Stimulated activated CD4-positive, alpha-beta T cell treated with anti-CD3 and anti-CD28 coated beads, Interleukin-4, amount 100 ng/mL, for 48 hours (primary cell): Measurements from ENCODE around the gene LCN2.

Experiments
- DNase-seq, 2 donors: peaks; one replicate each; pipeline ENCODE4 v3.0.0-alpha.2; 2020; ENCODE audit warnings: low read depth in 2 of 2

Gene LCN2

GRCh38 chr9:128149951-128150593 is 819 bp downstream of the LCN2 start:
- no peak for DNase-seq

- no peak for DNase-seq
Observed at GRCh38 chr9:128150594-128151308, 1.5 kb downstream of the LCN2 start.

- no peak for DNase-seq
Observed at GRCh38 chr9:128151309-128152132, 2.3 kb downstream of the LCN2 start.

- no peak for DNase-seq
Observed at GRCh38 chr9:128152133-128153059, 3.1 kb downstream of the LCN2 start.

GRCh38 chr9:128153060-128153946 is 4.0 kb downstream of the LCN2 start:
- DNase-seq, result no peak

GRCh38 chr9:128153947-128154695 is 4.9 kb downstream of the LCN2 start:
- no peak for DNase-seq

- DNase-seq, result no peak
Observed at GRCh38 chr9:128155736-128156500, 6.7 kb downstream of the LCN2 start.

- DNase-seq, result peak in 1 of 2 donors; percentile 37
Observed at GRCh38 chr9:128159522-128159783, 10.2 kb downstream of the LCN2 start.

- peak; percentile 94 to 96 for DNase-seq
Observed at GRCh38 chr9:128159784-128160602, 10.7 kb downstream of the LCN2 start, which contains the start of gene BBLN. TSS of gene BBLN (plus strand) at chr9:128160265. CDS start at chr9:128160408, 143 bp downstream.

GRCh38 chr9:128160603-128160987 is 11.3 kb downstream of the LCN2 start:
- peak; percentile 43 to 46 for DNase-seq

- DNase-seq, result no peak
Observed at GRCh38 chr9:128161215-128161902, 12.1 kb downstream of the LCN2 start.

- DNase-seq, result no peak
Observed at GRCh38 chr9:128162215-128163026, 13.2 kb downstream of the LCN2 start.

- DNase-seq, result no peak
Observed at GRCh38 chr9:128163027-128163515, 13.8 kb downstream of the LCN2 start.

GRCh38 chr9:128163523-128164306 is 14.5 kb downstream of the LCN2 start:
- DNase-seq, result no peak

- DNase-seq, result no peak
Observed at GRCh38 chr9:128164307-128164885, 15.1 kb downstream of the LCN2 start.
